ENCODE measurements around the gene ROBO2.

The ROBO2 gene

DNA sequence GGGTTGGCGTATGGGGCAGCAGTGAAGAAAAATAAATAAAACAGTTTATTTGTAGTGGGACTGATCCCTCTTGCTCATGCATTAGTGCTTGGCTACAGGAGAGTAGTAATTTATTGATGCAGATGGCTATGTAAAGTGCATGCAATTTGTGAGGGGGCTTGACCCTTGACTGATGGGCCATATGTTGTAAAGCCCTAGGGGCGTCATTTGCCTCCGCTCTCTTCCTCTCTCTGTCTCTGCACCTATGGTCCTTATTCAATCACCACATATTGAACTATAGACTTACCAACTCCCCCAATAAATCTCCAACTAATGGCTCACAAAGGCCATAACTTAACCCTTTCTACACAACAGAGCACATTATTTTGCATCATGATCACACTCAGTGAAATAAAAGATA, 227.7 kb downstream of the ROBO2 start:
- DNase-seq: no peak

DNA sequence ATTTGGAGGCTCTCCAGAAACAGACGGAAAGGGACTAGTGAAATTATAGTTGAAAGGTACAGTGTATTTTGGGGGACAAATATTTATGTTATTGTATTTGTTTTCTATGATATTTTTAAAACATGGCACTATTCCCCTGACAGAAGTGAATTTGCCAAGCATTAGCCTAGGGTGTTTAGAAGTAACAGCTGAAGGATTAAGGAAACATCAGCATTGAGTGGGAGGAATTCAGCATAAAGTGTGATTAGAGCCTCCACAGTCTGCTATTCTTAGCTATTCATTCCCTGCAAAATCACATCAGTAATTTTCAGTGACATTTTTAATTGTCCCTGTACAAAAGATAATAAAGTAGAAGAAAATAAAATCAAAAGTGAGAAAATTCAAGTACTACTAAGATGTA, 231.4 kb downstream of the ROBO2 start:
- DNase-seq: no peak

DNA sequence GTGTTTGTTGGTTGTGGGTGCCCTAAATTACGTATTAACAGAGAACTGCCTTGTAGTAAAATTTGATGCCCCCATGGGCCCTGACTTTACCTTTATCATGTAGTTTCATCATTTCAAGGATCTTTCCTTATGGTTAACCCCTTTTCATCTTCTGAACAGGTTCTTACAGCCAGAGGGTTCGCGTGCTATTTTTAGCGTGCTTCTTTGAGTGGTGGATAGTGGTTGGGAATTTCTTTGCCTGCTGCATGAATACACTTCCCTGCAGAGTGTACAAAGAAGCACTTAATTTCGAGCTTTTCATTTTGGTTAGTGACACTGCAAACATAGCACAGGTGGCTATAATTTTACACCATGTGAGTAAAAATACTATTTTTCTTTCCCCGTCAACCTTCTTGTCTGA, 231.8 kb downstream of the ROBO2 start:
- DNase-seq: no peak

DNA sequence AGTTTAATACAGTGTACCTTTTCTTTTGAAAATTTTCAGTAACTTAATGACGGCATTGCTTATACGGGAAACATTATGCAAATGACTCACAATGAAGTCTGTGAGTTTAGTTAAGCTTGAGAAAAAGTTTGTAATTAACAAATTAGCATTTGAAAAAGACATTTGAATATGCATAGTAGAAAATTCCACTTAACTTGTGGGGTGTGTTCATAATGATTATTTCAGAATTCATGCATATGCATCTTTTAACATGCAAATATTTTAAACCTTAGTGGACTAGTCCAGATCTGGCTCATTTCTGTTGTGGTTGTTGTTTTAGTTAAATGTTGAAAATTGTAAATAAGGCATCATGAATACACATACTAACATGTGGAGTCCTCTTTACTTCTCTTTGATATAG, 239.4 kb downstream of the ROBO2 start:
- DNase-seq: no peak

DNA sequence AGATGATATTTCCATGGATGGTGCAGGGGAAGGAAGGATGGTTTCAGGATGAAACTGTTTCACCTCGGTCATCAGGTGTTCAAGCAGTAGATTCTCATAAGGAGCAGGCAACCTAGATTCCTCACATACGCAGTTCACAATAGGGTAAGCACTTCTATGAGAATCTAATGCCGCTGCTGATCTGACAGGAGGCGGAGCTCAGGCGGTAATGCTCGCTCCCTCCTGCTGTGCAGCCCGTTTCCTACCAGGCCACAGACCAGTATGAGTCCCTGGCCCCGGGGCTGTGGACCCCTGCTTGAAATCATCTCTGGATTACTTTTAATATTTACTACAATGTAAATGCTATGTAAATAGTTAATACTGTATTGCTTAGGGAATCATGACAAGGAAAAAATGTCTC, 241.8 kb downstream of the ROBO2 start:
- DNase-seq: no peak

DNA sequence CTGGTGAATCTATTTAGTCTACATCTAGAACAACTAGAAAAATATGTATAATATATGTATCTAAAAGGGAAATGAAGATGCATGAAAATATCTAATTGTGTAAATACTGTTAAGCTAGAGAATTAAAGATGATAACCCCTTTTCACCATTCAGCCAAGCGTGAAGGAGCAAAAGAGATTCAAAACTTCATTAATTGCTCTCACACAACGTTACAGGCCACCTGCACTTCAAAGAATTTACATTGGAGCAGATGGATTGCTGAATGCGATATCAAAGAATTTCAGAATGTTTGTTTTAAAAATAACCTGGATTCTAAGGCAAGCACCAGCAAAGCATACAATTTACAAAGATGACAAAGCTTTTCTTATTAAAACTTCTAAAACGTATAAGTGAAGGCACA, 243.2 kb downstream of the ROBO2 start:
- DNase-seq: no peak

DNA sequence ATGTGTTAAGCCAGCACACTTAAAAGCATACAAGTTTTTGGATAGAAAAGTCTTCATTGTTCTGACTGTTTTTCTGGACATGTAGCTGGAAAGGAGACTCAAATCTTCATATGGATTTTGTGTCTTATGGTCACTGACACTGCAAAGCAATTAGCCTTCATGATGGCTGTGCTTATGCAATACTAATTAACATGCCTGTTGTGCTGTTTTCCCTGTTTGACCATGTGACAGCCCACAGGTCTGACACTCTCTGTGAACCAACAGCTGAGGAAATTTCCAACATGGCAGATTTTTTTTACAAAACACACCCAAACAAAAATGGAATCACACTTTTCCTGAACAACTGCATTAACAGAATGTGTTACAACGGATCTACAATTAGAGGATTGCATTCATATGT, 248.4 kb downstream of the ROBO2 start:
- DNase-seq: no peak

DNA sequence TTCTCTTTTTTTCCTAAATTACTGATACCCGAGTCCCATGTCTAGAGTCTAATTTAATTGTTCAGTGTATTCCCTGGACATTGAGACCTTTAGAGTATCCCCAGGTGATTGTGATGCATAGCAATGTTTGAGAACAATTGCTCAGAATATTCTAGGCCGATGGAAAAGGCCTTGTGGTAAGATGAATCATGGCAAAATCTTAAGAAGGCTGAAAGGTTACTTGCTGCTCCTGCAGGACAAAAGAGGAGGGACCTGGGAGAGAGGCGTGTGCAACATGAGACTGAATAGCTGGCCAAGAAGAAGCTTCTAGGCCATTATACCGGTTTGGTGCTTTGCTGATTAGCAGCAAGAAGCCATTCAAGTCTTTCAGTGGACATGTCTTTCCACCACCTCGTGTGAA, 256.6 kb downstream of the ROBO2 start:
- no peak for DNase-seq

DNA sequence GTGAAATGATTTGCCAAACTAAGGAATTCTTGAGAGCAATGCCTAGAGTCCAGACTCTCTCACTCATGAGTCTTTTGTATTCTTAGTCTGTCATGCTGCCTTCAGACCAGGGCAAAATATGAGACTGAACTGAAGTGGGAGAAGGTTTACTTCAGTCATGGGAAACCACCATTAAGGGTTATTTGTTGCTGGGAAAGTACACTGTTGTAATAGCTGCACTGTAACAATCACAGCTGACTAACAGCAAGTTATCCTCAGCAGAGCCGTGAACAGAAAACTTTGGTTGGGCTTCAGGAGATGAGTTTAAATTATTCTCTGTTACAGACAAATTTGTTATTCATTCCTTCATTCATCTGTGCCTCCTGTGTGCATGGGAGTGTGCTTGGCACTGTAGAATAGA, 258.5 kb downstream of the ROBO2 start:
- no peak for DNase-seq

DNA sequence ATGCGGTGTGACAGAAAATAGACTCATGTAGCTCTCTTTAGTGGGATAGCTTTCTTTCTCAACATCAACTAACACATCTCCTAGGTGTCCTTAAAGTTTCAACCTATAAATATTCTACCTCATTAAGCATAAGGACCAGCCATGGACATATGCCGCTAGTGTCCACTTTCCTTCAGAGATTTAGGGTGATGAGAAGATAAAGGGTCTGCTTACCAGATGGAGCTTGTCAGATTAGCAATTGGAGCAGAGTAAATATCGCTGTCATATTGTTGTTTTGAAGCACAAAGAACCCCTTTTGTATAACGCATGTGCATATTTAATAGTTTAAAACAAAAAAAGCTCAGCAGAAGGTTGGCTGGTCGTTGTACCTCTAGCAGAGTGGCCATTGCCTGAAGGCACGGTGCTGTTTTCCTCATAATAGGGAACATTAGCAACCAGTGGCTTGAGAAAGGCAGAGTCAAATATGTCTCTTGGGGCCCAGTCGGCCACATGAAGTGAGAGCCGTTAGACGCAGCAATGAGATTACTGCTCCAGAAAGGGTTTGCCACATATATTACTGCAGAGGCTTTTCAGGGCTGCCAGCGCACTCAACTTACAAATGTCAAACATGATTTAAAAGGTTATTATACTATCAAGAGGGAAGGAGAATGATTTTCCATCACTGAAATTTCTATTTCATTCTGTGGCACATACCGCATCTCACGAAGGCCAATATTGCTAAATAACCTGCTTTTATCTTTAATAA, 264.2 kb downstream of the ROBO2 start:
- DNase-seq: no peak

DNA sequence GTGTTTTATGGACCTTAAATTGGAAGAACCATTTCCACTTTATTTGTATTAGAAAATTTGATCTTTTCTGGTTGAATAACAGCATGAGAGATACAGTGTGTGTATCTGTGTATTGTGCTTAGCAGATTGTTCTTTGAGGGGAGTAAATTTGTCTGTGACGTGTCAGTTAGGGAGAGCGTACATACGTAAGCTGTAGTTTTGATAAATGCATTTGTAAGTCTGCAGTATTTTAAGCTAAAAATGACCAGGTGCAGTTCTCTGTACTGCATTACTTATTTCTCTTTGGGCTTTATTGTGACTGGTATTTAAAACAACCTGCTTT, 264.8 kb downstream of the ROBO2 start:
- no peak for DNase-seq

DNA sequence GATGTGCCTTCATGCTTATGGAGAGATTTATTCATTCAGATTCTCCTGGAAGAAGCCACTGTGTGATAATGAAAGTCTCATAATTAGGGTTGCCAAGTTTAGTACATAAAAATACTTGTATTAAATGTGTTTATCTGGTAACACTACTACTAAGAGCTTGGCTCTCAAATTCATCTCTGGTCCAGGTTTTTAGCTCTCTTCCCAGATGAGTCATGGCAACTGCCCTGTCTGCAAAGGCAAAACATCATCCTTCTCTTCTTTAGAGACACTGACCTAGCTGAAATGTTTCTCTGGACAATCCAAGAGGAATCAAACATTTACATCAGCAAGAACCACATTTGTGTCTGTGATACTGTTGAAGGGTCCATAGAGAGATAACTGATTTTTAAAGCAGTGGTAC, 269.6 kb downstream of the ROBO2 start:
- DNase-seq: no peak

DNA sequence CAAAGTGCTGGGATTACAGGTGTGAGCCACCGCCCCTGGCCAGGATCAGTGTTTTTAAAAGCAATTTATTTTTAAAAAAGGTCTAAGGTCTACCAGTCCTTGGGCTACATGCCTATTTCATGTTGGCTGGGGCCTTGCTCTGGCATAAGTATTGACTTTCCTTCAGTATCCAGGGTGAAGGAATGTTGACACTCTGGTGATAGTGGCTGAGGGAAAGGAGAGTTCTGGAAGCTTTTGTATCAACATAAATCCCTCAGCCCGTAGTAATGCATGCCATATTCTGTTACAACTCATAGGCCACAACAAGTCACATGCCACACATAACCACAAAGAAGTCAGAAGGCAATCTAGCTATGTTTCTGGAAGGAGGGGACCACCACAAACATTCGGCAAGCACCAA, 273.9 kb downstream of the ROBO2 start:
- no peak for DNase-seq

DNA sequence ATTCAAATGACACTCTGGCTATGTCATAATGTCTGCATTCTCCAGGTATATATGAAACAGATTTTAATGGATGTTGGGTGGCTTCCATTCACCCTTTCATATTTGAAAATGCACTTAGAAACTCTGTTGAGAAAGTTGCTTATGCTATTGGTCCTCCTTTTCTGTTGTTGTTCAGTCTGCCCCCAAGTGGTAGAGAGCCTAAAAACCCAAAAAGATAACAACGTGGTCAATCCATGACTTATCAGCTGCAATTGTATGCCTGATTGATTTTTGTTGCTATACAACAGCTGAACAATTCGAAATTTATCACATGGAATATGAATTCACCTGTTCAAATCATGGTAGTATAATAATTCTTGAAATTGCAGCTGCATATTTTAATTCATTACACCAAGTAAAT, 279.8 kb downstream of the ROBO2 start:
- DNase-seq: no peak

DNA sequence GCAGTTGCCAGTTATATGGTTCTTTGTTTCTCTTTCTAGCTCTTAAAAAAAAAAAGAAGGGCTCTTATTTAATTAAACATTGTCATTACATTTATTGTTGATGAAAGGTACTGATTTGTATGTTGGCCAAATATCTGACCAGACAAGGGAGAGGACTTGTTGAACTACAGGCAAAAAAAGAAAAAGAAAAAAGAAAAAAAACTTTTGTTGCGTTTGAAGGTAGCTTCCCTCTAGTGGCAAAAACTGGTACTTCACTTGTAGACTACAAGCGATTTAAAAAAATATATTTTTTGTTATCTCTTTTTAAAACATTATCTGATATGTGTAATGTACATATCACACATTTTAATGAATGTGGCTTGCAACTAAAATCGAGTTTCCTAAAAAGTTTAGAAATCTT, 280.6 kb downstream of the ROBO2 start:
- peak; percentile 0 for DNase-seq

DNA sequence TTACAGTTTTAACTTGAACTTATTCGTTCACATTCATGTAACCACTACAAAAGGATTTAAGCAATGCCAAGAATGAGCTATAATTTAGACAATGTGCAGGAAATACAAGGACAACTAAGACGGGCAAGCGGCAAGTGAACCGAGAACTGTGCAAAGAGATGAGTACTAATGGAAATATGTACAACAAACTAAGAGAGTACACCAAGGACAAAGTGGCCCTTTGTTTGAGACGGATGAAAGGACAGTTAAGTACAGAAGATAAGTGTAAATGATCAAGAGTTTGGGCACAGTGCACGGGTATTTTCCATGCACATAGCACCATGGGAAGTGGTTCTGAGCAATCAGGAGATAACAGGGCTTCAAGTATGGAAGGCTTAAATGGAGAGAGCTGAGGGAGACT, 281.7 kb downstream of the ROBO2 start:
- DNase-seq: no peak

DNA sequence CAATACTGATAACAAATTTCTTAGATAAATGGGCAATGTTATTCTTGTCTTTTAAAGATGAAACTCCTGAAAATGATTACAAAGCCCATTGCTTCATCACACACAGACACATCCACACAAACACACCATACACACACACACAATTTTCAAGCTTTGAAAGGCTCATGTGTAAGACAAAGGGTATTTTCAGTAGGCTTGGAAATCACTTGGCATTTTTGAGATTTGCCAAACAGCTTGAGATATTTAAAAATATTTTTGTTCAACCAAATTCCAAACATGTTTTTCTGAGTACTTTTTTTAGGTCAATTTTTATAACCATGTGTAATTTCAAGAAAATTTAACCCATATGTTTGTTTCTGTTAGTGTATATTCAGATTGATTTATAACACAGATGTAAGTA, 283.7 kb downstream of the ROBO2 start:
- DNase-seq: no peak

DNA sequence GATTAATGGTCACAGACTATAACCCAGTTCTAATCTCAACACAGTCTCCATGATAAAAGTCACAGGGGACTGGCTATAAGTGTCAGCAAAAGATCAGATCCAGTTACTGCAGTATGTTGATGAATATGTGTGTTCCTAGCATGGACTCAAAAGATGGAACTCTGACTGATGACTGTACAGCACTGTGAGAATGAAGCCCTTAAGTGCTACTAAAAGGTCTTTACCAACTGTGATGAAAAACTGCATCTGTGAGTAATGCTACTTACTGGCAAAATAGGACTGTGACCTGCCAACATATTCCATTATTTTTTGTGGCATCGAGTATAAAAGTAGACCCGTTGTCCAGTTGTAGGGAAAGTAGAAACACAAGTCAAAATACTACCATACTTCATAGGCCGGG, 284.2 kb downstream of the ROBO2 start:
- no peak for DNase-seq

DNA sequence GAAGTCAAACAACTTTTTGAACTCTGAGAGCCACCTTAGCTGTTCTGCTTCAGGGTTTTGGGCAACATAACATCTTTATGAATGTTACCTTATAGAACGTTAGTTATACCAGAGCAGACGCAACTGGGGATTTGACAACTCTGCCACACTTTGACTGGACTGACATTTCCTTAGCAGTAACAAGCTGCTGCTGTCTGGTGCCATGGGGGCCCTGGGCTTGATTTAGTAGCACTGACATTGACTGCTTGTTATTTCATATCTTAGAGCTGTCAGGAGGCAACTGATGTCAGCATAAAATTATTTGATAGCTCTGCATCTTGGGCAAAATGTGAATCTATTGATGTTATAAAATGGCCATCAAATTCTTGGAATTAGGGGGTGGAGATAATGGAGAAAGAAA, 285.4 kb downstream of the ROBO2 start:
- no peak for DNase-seq

DNA sequence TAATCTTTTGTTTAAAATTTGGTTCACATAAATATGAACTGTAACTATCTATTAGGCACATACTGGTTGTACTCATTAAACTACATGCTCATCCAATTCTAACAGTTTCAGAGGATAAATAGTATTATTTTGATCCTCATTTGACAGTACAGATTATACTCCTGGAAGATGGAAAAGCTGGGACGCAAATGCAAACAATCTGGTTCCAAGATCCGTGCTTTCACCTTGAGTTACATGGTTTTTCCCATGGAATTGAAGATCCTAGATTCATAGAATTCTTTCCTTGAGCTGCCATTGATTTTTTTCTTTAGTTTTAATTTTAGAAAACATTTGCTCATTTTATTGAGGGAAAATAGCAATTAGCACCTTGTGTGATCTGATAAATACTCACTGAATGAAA, 285.8 kb downstream of the ROBO2 start:
- no peak for DNase-seq

DNA sequence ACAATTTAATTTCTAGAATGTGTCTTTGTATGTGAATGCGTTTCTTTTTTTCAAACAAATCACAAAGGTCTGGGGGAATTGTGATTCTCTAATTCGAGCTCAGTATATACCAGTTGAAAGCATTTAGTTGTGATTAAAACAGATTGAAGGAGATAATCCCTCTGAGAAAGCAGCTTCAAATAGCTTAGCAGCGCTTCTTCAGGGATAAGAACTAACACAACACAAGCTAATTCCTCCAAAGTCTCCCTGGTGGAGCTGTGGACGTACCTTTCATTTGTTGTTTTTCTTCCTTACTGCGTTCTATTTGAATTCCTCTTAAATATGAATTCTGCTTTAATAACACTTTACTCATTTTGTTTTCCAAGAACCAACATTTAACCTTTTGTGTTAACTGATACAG, 286.7 kb downstream of the ROBO2 start:
- no peak for DNase-seq

DNA sequence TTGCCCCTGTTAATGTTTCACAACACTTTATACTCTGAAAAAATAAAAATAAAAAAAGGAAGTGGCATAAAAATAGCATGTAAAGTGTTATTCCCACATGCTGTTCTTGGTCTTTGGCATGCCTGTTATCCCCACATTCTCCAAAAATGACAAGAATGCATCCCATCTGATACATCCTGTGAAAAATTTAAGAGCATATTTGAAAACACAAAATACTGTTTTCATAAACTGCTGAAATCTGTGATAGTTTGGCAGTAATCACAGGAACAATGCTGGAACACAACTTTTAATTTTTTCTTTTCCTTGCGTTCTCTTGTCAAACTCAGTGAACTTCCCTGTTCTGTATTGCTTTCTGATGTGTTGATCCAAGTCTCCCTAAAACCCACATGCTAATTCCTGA, 288.8 kb downstream of the ROBO2 start:
- no peak for DNase-seq

DNA sequence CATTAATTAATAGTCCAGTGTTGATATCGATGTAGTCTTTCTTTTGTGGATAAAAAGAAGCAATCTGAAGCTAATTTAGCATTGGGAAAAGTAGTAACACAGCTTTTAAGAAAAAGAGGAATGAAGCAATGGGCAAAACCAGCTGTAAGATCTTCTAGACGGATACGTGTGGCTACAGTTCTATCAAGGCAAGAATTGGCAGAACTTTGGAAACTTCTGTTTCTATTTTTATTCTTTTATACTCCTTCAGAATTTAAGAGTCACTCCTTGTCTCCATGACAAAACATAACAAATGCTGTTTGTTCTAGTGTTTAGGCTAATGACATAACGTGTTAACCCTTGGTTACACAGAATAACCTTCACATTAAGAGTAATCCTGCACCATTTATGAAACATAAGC, 289.2 kb downstream of the ROBO2 start:
- DNase-seq: no peak

DNA sequence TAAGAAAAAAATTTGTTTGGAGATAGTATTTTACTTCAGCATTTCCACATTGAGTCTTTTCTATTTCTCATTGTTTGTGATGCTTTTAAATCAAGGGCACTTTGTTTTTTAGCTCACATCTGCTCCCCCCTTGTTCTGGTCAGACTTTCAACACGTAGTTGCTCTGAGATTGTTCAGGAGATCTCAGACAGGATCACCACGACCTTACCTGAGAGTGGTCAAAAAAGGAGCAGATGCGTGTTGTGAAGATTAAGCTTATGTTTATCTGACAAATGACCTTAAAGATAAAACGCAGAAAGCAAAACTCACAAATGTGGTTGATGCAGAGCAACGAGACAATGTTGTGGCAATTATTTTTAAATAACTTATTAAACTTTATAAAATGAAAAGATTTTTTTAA, 298.3 kb downstream of the ROBO2 start:
- no peak for DNase-seq

DNA sequence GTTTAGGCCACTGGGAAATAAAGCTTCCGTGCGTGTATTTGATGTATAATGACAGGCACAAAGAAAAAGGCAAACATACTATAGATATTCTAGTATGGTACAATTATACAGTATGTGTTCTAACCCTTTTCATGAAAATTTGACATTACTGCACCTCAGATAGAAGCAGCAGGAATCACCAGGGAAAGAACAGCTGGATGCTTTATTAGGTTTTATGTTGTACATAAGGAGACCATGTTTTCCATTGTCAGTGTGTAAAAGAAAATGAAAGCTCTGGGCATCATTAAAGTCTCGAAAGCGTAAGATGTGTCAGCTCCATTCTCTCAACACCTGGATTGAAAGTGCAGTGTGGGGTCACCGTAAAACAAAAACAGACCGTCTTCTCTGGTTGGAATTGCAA, 302.1 kb downstream of the ROBO2 start:
- no peak for DNase-seq

DNA sequence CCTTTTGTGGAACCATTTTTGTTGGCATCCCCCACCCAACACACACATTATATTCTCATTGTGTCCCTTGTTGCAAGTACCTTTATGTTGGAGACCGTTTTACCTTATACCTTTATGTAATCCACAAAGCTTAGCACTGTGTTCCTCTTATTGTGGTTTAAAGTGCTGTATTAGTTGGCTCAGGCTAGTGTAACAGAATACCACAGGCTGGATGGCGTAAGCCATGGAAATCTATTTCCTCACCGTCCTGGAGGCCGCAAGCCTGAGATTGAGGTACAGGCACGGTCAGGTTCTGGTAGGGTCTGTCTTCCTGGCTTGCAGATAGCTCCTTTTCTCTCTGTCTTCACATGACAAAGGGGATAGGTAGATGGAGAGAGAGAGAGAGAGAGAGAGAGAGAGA, 302.8 kb downstream of the ROBO2 start:
- no peak for DNase-seq
